HCT116 (cell line): ENCODE measurements around the gene NIPA2.

ENCODE experiments used
- CEBPB ChIP-seq: IDR thresholded peaks from 2 replicates; pipeline ENCODE4 v1.6.1; 2012; ENCODE audit warnings: low read depth
- EZH2 ChIP-seq: fragments of 200-600 bp; sonication (generic); IDR thresholded peaks from 2 replicates; pipeline ENCODE4 v1.6.1; 2017; ENCODE audit warnings: antibody characterized with exemption, mixed run types
- EZH2phosphoT487 ChIP-seq: fragments of 200-600 bp; IDR thresholded peaks from 2 replicates; pipeline ENCODE4 v1.6.1; 2018; ENCODE audit warnings: antibody characterized with exemption, borderline replicate concordance
- JUND ChIP-seq: IDR thresholded peaks from 2 replicates; pipeline ENCODE4 v1.6.1; 2012
- POLR2A ChIP-seq: IDR thresholded peaks from 2 replicates; pipeline ENCODE4 v1.7.0; 2011; ENCODE audit warnings: borderline replicate concordance; ENCODE audit not compliant: insufficient read depth, insufficient read length; ENCODE audit errors: extremely low read depth
- POLR2AphosphoS5 ChIP-seq: IDR thresholded peaks from 2 replicates; pipeline ENCODE4 v1.6.1; 2011; ENCODE audit warnings: mild to moderate bottlenecking, low read depth, low read length, moderate library complexity
- RAD21 ChIP-seq: IDR thresholded peaks from 2 replicates; pipeline ENCODE4 v1.6.1; 2012; ENCODE audit warnings: low read depth, mild to moderate bottlenecking
- SIN3A ChIP-seq: IDR thresholded peaks from 2 replicates; pipeline ENCODE4 v1.6.1; 2012; ENCODE audit warnings: low read depth
- TCF7L2 ChIP-seq: IDR thresholded peaks from 2 replicates; pipeline ENCODE4 v1.7.0; 2011; ENCODE audit warnings: borderline replicate concordance, inconsistent platforms; ENCODE audit not compliant: insufficient read depth, insufficient read length; ENCODE audit errors: extremely low read depth
- YY1 ChIP-seq: IDR thresholded peaks from 2 replicates; pipeline ENCODE4 v1.6.1; 2011; ENCODE audit warnings: low read length, low read depth, moderate library complexity, mild to moderate bottlenecking; ENCODE audit not compliant: insufficient replicate concordance; ENCODE audit errors: extremely low read depth
- ZFX ChIP-seq: fragments of 450-650 bp; IDR thresholded peaks from 2 replicates; pipeline ENCODE4 v1.6.1; 2017
- TF ChIP-seq, protein P1 (sequence below), 3 experiments: fragments of 200-600 bp in 1 of 3; sonication (generic) in 1 of 3; IDR thresholded peaks in 2 of 3; conservative IDR thresholded peaks in 1 of 3; 2 replicates each; pipeline ENCODE4 v1.5.1; 2012 to 2017; ENCODE audit warnings: low read depth in 2 of 3, low read length in 2 of 3, antibody characterized with exemption in 1 of 3, borderline replicate concordance in 1 of 3, control low read depth in 1 of 3, mild to moderate bottlenecking in 1 of 3, mixed read lengths in 1 of 3, mixed run types in 1 of 3, moderate library complexity in 1 of 3; ENCODE audit not compliant: insufficient read depth in 1 of 3

DNA sequence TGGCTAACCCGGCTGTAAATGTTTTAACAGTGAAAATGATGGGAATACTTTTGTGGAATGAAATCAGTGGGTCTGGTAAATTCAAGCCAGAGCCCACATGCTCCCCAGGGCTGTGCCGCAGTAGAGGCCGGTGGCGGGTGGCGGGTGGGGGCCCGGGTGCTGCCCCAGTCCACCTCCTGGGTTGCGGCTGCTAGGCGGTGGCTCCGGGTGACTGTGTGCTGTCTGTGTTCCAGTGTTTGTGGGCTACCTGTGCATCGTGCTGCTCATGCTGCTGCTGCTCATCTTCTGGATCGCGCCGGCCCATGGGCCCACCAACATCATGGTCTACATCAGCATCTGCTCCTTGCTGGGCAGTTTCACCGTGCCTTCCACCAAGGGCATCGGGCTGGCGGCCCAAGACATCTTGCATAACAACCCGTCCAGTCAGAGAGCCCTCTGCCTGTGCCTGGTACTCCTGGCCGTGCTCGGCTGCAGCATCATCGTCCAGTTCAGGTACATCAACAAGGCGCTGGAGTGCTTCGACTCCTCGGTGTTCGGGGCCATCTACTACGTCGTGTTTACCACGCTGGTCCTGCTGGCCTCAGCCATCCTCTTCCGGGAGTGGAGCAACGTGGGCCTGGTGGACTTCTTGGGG, 14.9 kb upstream of the NIPA2 start:
- TF ChIP-seq POLR2AphosphoS5: no peak
- no peak for TF ChIP-seq POLR2A
- no peak for TF ChIP-seq YY1
- TF ChIP-seq, protein P1, sequence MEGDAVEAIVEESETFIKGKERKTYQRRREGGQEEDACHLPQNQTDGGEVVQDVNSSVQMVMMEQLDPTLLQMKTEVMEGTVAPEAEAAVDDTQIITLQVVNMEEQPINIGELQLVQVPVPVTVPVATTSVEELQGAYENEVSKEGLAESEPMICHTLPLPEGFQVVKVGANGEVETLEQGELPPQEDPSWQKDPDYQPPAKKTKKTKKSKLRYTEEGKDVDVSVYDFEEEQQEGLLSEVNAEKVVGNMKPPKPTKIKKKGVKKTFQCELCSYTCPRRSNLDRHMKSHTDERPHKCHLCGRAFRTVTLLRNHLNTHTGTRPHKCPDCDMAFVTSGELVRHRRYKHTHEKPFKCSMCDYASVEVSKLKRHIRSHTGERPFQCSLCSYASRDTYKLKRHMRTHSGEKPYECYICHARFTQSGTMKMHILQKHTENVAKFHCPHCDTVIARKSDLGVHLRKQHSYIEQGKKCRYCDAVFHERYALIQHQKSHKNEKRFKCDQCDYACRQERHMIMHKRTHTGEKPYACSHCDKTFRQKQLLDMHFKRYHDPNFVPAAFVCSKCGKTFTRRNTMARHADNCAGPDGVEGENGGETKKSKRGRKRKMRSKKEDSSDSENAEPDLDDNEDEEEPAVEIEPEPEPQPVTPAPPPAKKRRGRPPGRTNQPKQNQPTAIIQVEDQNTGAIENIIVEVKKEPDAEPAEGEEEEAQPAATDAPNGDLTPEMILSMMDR (IDR thresholded peaks at IDR 0.05 in 2 of 3, conservative IDR thresholded peaks at IDR 0.05 in 1 of 3; ENCODE audit: borderline replicate concordance in 1 of 3, insufficient read depth in 1 of 3, low read depth in 2 of 3, low read length in 2 of 3): no peak
- no peak for TF ChIP-seq JUND
- no peak for TF ChIP-seq CEBPB
- no peak for TF ChIP-seq EZH2phosphoT487
- no peak for TF ChIP-seq ZFX
- TF ChIP-seq EZH2: no peak
- TF ChIP-seq RAD21: no peak
- no peak for TF ChIP-seq SIN3A
- TF ChIP-seq TCF7L2: no peak
